ENCODE data around the gene GPR161. TPM values are rescaled to one million over a fixed set of nuclear protein-coding genes. Genes with fewer than 3 reads are reported as not detected.

The GPR161 gene
- total RNA-seq, 1 experiment from 2014 or later, result 13.7 TPM

DNA sequence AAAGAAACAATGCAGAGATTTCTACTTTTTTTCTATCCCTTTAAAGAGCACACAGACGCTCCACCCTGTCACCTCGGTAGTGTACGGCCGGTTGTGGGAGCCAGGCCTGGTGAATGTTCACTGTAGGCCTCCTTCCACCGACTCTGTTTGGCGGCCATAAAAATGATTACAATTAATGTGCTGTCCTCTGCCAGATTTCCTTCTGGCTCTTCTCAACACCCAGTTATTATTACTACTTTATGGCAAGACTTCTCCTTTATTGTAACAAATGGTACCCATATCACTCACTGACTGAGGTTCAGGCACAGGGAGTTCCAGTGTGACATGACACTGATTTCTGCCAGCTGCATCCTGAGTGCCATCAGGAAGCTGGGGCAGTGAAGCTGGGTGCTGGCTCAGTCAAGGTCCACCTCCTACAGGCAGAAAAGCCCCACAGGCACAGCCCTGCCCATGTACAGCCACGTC is 37.4 kb downstream of the GPR161 start:
- ChIA-PET CTCF (no interaction called here), POLR2A (no interaction called here), RAD21 (ENCODE audit: low non-redundant PET in 1 of 2, low total read pairs in 2 of 2, uncharacterized antibody in 2 of 2, unreplicated experiment in 2 of 2) (no interaction called here)
- H3K9me2 ChIP-seq (ENCODE audit: insufficient read depth), result no peaks in the 10 kb centered on the region
- peaks cover 2 to 7% of the 10 kb centered on the region in 2 experiments; a peak in 1 of 4 replicates for H3K4me1 ChIP-seq (ENCODE audit: control insufficient read depth in 1 of 2, insufficient read depth in 2 of 2, low read length in 2 of 2)
- TF ChIP-seq, protein P1, sequence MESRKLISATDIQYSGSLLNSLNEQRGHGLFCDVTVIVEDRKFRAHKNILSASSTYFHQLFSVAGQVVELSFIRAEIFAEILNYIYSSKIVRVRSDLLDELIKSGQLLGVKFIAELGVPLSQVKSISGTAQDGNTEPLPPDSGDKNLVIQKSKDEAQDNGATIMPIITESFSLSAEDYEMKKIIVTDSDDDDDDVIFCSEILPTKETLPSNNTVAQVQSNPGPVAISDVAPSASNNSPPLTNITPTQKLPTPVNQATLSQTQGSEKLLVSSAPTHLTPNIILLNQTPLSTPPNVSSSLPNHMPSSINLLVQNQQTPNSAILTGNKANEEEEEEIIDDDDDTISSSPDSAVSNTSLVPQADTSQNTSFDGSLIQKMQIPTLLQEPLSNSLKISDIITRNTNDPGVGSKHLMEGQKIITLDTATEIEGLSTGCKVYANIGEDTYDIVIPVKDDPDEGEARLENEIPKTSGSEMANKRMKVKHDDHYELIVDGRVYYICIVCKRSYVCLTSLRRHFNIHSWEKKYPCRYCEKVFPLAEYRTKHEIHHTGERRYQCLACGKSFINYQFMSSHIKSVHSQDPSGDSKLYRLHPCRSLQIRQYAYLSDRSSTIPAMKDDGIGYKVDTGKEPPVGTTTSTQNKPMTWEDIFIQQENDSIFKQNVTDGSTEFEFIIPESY (IDR thresholded peaks at IDR 0.05; ENCODE audit: extremely low read depth, insufficient replicate concordance, low read length), result no peak
- TF ChIP-seq FOSL1 (IDR thresholded peaks at IDR 0.05; ENCODE audit: low read depth) (no peak), EZH2 (IDR thresholded peaks at IDR 0.05) (no peak), CBX3 (IDR thresholded peaks at IDR 0.05; ENCODE audit: low read depth) (no peak), POLR2A (IDR thresholded peaks at IDR 0.05; ENCODE audit: borderline replicate concordance, extremely low read depth, insufficient read depth, insufficient read length) (no peak), JUND (IDR thresholded peaks at IDR 0.05) (no peak), ZNF274 (IDR thresholded peaks at IDR 0.05; ENCODE audit: low read depth, low read length) (no peak), YY1 (IDR thresholded peaks at IDR 0.05; ENCODE audit: extremely low read depth, insufficient replicate concordance, low read depth, low read length) (no peak), SP1 (IDR thresholded peaks at IDR 0.05; ENCODE audit: low read depth) (no peak), CEBPB (IDR thresholded peaks at IDR 0.05; ENCODE audit: low read depth) (no peak), TCF7L2 (IDR thresholded peaks at IDR 0.05; ENCODE audit: borderline replicate concordance, extremely low read depth, insufficient read depth, insufficient read length) (no peak)
- TF ChIP-seq, protein P2, sequence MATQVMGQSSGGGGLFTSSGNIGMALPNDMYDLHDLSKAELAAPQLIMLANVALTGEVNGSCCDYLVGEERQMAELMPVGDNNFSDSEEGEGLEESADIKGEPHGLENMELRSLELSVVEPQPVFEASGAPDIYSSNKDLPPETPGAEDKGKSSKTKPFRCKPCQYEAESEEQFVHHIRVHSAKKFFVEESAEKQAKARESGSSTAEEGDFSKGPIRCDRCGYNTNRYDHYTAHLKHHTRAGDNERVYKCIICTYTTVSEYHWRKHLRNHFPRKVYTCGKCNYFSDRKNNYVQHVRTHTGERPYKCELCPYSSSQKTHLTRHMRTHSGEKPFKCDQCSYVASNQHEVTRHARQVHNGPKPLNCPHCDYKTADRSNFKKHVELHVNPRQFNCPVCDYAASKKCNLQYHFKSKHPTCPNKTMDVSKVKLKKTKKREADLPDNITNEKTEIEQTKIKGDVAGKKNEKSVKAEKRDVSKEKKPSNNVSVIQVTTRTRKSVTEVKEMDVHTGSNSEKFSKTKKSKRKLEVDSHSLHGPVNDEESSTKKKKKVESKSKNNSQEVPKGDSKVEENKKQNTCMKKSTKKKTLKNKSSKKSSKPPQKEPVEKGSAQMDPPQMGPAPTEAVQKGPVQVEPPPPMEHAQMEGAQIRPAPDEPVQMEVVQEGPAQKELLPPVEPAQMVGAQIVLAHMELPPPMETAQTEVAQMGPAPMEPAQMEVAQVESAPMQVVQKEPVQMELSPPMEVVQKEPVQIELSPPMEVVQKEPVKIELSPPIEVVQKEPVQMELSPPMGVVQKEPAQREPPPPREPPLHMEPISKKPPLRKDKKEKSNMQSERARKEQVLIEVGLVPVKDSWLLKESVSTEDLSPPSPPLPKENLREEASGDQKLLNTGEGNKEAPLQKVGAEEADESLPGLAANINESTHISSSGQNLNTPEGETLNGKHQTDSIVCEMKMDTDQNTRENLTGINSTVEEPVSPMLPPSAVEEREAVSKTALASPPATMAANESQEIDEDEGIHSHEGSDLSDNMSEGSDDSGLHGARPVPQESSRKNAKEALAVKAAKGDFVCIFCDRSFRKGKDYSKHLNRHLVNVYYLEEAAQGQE (IDR thresholded peaks at IDR 0.05; ENCODE audit: low read depth), result no peak
- TF ChIP-seq, protein P3, sequence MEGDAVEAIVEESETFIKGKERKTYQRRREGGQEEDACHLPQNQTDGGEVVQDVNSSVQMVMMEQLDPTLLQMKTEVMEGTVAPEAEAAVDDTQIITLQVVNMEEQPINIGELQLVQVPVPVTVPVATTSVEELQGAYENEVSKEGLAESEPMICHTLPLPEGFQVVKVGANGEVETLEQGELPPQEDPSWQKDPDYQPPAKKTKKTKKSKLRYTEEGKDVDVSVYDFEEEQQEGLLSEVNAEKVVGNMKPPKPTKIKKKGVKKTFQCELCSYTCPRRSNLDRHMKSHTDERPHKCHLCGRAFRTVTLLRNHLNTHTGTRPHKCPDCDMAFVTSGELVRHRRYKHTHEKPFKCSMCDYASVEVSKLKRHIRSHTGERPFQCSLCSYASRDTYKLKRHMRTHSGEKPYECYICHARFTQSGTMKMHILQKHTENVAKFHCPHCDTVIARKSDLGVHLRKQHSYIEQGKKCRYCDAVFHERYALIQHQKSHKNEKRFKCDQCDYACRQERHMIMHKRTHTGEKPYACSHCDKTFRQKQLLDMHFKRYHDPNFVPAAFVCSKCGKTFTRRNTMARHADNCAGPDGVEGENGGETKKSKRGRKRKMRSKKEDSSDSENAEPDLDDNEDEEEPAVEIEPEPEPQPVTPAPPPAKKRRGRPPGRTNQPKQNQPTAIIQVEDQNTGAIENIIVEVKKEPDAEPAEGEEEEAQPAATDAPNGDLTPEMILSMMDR (IDR thresholded peaks at IDR 0.05 in 2 of 3, conservative IDR thresholded peaks at IDR 0.05 in 1 of 3; ENCODE audit: borderline replicate concordance in 1 of 3, insufficient read depth in 1 of 3, low read depth in 2 of 3, low read length in 2 of 3), result no peak
- no peaks in the 10 kb centered on the region for H3K9me3 ChIP-seq (ENCODE audit: control insufficient read depth in 1 of 2, insufficient read depth in 1 of 2, low read depth in 1 of 2, low read length in 2 of 2)
- DNase-seq (ENCODE audit: low read depth, low spot score) (no peak), ATAC-seq (no peak)
- no peak overlapping the region for H3K4me2 ChIP-seq (ENCODE audit: low read length)
- no peak overlapping the region for H3K4me3 ChIP-seq (replicated peaks in 1 of 2; ENCODE audit: low read depth in 1 of 2, low read length in 2 of 2)
- H3K27ac ChIP-seq (ENCODE audit: low read depth, low read length), result no peak overlapping the region
- intact Hi-C loops (cut with micrococcal nuclease), result no loop called here
- no peak overlapping the region for H3K9ac ChIP-seq (ENCODE audit: low read length)
- H4K20me1 ChIP-seq (ENCODE audit: insufficient read depth), result no peaks in the 10 kb centered on the region
- H3K36me3 ChIP-seq (ENCODE audit: control insufficient read depth in 1 of 2, insufficient read depth in 2 of 2, low read length in 2 of 2), result no peaks in the 10 kb centered on the region
- BruUV-seq (replicated peaks), result no TSS peak
- H3K79me2 ChIP-seq (ENCODE audit: insufficient read depth, low read length), result no peaks in the 10 kb centered on the region
- H2AFZ ChIP-seq (ENCODE audit: low read depth, low read length, poor library complexity, severe bottlenecking), result no peak overlapping the region
- no peaks in the 10 kb centered on the region for H3K27me3 ChIP-seq (ENCODE audit: insufficient read depth, low read length)
